ENCODE results near the gene BAHD1.
A peak's percentile ranks its signal among the peaks of the same experiment; 100 is the strongest.

The BAHD1 gene

DNA sequence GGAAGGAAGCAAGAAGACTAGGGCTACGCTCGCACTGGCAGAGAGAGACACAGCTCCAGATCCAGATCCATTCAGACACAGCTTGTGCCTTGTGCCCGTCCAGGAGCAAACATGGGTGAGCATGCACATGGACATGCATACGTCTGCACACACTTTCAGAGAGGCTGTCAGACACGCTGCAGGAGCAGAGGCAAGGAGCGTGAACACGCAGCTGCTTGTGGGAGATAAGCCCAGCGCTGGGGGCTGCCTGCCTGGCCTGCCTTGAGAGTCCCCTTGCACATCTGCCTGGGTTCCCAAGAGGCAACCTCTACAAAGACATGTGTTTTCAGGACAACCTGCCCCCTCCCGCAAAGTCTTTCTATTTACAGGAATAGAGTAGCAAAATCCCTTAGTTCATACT lies 13.6 kb upstream of the BAHD1 start:
- H3K4me1 ChIP-seq (ENCODE audit: control insufficient read depth in 1 of 2, insufficient read depth in 2 of 2, low read length in 2 of 2), result no peaks in the 10 kb centered on the region
- H3K27ac ChIP-seq (ENCODE audit: low read length), result no peak overlapping the region

DNA sequence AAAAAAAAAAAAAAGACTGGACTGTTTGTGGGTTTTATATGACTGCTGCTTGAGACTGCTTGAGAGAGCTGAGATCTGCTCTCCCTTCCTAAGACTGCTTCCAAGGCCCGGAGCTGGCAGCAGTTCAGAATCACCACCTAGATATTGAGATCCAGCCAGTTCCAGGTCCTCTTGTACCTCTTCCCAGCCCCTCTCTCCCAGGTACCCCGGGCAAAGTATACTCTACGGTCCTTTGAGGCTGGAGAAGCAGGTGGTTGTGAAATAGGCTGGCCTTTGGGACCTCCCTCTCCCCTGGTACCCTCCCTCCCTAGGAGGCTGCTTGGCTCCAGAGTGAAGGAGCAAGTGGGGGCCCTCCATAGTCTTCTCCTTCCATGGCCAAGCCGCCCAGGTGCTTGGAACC lies 12.6 kb upstream of the BAHD1 start:
- no peaks in the 10 kb centered on the region for H3K4me1 ChIP-seq (ENCODE audit: control insufficient read depth in 1 of 2, insufficient read depth in 2 of 2, low read length in 2 of 2)
- peaks cover 0 to 3% of the 10 kb centered on the region in 2 donors for H3K36me3 ChIP-seq (ENCODE audit: control insufficient read depth in 1 of 2, insufficient read depth in 2 of 2, low read length in 2 of 2)
- no peaks in the 10 kb centered on the region for H3K27me3 ChIP-seq (ENCODE audit: low read depth, low read length)
- no peaks in the 10 kb centered on the region for H3K9me3 ChIP-seq (ENCODE audit: control insufficient read depth in 1 of 2, low read length in 2 of 2)
- no peak overlapping the region for H3K27ac ChIP-seq (ENCODE audit: low read length)
- no peak overlapping the region for H3K4me3 ChIP-seq (ENCODE audit: low read depth in 1 of 2, low read length in 2 of 2)

More for the DNA sequence above, 13.6 kb upstream of the BAHD1 start:
- H3K36me3 ChIP-seq (ENCODE audit: control insufficient read depth in 1 of 2, insufficient read depth in 2 of 2, low read length in 2 of 2), result peaks cover 0 to 3% of the 10 kb centered on the region in 2 donors
- no peaks in the 10 kb centered on the region for H3K27me3 ChIP-seq (ENCODE audit: low read depth, low read length)
- H3K4me3 ChIP-seq (ENCODE audit: low read depth in 1 of 2, low read length in 2 of 2), result no peak overlapping the region
- H3K9me3 ChIP-seq (ENCODE audit: control insufficient read depth in 1 of 2, low read length in 2 of 2), result no peaks in the 10 kb centered on the region

DNA sequence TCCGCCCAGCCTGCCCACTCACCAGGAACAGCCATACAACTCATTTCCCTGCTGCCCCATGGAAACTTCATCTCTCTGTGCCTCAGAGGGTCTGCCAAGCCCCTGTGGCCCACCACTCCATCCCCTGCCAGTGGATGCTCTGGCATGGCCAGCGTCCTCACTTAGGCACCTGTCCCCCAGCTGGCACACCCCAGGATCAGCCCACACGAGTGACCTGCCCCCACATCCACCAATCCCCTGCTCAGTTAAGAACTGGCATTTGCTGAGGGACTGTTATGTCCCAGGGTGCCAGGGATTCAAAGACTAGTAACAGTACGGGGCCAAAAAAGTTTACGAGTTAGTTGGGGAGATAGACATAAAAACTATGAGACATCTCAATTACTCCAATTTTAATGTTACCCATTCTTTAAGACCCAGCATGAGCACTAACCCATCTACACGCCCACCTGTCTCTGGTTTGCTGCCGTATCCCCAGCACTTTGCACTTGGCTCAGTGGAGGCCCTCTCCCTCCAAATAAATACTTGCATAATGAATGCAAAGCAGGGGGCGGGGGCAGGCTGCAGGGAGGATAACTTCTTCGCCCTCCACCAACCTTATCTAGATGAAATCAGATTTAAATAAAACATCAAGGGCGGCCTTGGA lies 11.6 kb upstream of the BAHD1 start:
- H3K27ac ChIP-seq (ENCODE audit: low read length), result no peak overlapping the region
- no peaks in the 10 kb centered on the region for H3K9me3 ChIP-seq (ENCODE audit: control insufficient read depth in 1 of 2, low read length in 2 of 2)
- peaks cover 0 to 3% of the 10 kb centered on the region in 2 donors for H3K36me3 ChIP-seq (ENCODE audit: control insufficient read depth in 1 of 2, insufficient read depth in 2 of 2, low read length in 2 of 2)
- H3K27me3 ChIP-seq (ENCODE audit: low read depth, low read length), result no peaks in the 10 kb centered on the region
- no peaks in the 10 kb centered on the region for H3K4me1 ChIP-seq (ENCODE audit: control insufficient read depth in 1 of 2, insufficient read depth in 2 of 2, low read length in 2 of 2)
- no peak overlapping the region for H3K4me3 ChIP-seq (ENCODE audit: low read depth in 1 of 2, low read length in 2 of 2)

GRCh38 chr15:40430271-40430805 lies 10.4 kb upstream of the BAHD1 start:
- no peaks in the 10 kb centered on the region for H3K4me1 ChIP-seq (ENCODE audit: control insufficient read depth in 1 of 2, insufficient read depth in 2 of 2, low read length in 2 of 2)
- no peak overlapping the region for H3K27ac ChIP-seq (ENCODE audit: low read length)
- H3K27me3 ChIP-seq (ENCODE audit: low read depth, low read length), result peaks cover 5% of the 10 kb centered on the region
- no peaks in the 10 kb centered on the region for H3K9me3 ChIP-seq (ENCODE audit: control insufficient read depth in 1 of 2, low read length in 2 of 2)
- H3K4me3 ChIP-seq (ENCODE audit: low read depth in 1 of 2, low read length in 2 of 2), result no peak overlapping the region
- peaks cover 0 to 3% of the 10 kb centered on the region in 2 donors for H3K36me3 ChIP-seq (ENCODE audit: control insufficient read depth in 1 of 2, insufficient read depth in 2 of 2, low read length in 2 of 2)

DNA sequence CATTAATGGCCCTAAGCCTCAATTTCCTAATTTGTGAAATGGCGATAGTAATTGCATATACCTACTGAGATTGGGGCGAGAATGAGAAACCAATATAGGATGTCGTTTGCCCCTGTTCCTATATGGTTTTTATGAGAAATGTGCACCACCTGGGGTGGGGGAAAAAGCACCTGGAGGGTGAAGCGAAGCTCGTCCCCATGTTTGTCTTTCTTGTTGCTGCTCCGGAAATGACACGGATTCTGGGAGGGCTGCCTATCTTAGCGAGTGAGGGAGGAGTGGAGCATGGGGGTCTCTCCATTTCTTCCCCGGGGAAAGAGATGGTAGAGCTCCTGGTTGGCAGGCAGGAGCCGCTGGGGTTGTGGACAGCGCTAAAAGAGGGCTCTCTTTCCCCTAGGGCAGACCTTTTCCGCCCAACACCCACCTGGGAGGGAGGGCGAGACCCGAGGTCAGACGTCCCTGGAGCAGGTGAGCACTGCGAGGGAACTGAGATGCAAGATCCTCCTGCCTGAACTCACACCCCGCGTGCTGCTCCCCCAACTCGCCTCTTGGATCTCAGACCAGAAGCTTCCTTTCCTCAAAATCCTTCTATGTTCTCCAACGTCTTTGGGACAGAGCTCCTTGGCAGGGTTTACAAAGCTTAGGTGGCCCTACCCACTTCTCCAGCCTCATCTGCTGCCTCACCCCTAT lies 5.6 kb upstream of the BAHD1 start:
- peaks cover 27% of the 10 kb centered on the region for H3K27me3 ChIP-seq (ENCODE audit: low read depth, low read length)
- no peak overlapping the region for H3K4me3 ChIP-seq (ENCODE audit: low read depth in 1 of 2, low read length in 2 of 2)
- H3K4me1 ChIP-seq (ENCODE audit: control insufficient read depth in 1 of 2, insufficient read depth in 2 of 2, low read length in 2 of 2), result peaks cover 7 to 25% of the 10 kb centered on the region in 2 donors

DNA sequence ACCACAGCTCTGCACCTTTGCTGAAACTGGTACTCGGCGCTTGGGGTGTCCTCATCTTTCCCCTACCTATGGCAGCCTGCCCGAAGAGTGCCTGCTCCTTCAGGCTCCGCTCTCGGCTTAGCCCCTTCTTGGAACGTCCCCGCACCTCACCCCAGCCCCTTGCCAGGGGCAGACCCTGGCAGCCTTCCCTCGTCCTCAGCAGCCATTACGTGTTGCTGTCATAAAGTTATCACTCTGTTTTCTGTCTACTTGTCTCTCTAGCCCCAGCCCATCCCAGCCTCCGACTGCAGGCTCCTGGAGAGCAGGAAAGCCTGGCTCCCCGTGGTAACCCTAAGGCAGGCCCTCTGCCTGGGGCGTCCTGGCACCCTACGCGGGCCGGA lies 5.1 kb upstream of the BAHD1 start:
- Histone ChIP-seq H3K27ac (ENCODE audit: low read length) (no peak overlapping the region), H3K4me1 (ENCODE audit: control insufficient read depth in 1 of 2, insufficient read depth in 2 of 2, low read length in 2 of 2) (peaks cover 7 to 25% of the 10 kb centered on the region in 2 donors), H3K27me3 (ENCODE audit: low read depth, low read length) (peaks cover 27% of the 10 kb centered on the region), H3K9me3 (ENCODE audit: control insufficient read depth in 1 of 2, low read length in 2 of 2) (no peaks in the 10 kb centered on the region), H3K4me3 (ENCODE audit: low read depth in 1 of 2, low read length in 2 of 2) (peak overlapping the region; percentile 44 to 69), H3K36me3 (ENCODE audit: control insufficient read depth in 1 of 2, insufficient read depth in 2 of 2, low read length in 2 of 2) (no peaks in the 10 kb centered on the region)

More for the DNA sequence above, 5.6 kb upstream of the BAHD1 start:
- H3K27ac ChIP-seq (ENCODE audit: low read length), result no peak overlapping the region
- no peaks in the 10 kb centered on the region for H3K9me3 ChIP-seq (ENCODE audit: control insufficient read depth in 1 of 2, low read length in 2 of 2)
- H3K36me3 ChIP-seq (ENCODE audit: control insufficient read depth in 1 of 2, insufficient read depth in 2 of 2, low read length in 2 of 2), result no peaks in the 10 kb centered on the region

- no peak overlapping the region for H3K27ac ChIP-seq (ENCODE audit: low read length)
Observed at GRCh38 chr15:40436116-40436891, 4.4 kb upstream of the BAHD1 start.

DNA sequence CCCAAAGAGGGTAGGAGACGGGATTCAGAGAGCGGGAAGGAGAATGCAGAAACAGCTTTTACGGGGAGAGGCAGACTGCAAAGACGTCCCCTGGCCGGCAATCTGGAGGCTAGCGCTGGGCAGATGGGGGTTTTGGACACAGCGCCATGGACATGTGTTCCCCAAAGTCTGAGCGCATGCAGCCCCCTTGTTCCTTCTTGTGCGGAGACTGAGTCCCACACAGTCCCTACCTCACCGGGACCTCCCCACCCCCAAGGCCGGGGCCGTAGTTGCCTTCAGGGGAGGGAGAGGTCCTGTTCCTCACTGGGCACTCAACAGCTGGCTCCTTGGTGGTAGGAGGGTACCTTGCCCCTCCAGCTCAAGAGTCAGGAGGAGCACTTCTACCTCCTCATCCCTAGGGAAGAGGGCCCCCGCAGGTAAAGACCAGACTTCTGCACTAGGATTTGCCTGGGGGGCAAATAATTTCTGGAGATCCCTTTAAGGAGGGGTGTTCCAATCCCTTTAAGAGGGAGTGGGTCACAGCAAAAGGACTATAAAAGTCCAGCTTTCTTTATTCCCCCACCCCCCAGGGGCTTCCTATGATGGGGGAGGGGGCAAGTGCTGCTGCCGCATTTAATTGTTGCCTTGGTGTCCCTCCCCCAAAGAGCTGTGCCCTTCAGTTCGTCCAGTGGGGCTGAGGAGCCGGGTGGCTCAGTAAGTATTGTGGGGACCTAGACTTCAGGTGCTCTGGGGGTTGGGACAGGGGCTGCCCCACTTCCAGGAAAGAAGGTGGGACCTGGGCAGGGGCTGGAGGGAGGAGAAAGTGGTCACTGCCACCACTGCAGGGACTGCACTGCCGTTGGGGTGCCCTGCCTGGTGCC lies 3.6 kb upstream of the BAHD1 start:
- no peak overlapping the region for H3K27ac ChIP-seq (ENCODE audit: low read length)
- no peaks in the 10 kb centered on the region for H3K36me3 ChIP-seq (ENCODE audit: control insufficient read depth in 1 of 2, insufficient read depth in 2 of 2, low read length in 2 of 2)
- peaks cover 7 to 25% of the 10 kb centered on the region in 2 donors for H3K4me1 ChIP-seq (ENCODE audit: control insufficient read depth in 1 of 2, insufficient read depth in 2 of 2, low read length in 2 of 2)
- H3K4me3 ChIP-seq (ENCODE audit: low read depth in 1 of 2, low read length in 2 of 2), result peak overlapping the region; percentile 44 to 69
- peaks cover 27% of the 10 kb centered on the region for H3K27me3 ChIP-seq (ENCODE audit: low read depth, low read length)
- H3K9me3 ChIP-seq (ENCODE audit: control insufficient read depth in 1 of 2, low read length in 2 of 2), result no peaks in the 10 kb centered on the region

More at GRCh38 chr15:40436116-40436891, 4.4 kb upstream of the BAHD1 start:
- Histone ChIP-seq H3K36me3 (ENCODE audit: control insufficient read depth in 1 of 2, insufficient read depth in 2 of 2, low read length in 2 of 2) (no peaks in the 10 kb centered on the region), H3K9me3 (ENCODE audit: control insufficient read depth in 1 of 2, low read length in 2 of 2) (no peaks in the 10 kb centered on the region), H3K27me3 (ENCODE audit: low read depth, low read length) (peaks cover 27% of the 10 kb centered on the region), H3K4me1 (ENCODE audit: control insufficient read depth in 1 of 2, insufficient read depth in 2 of 2, low read length in 2 of 2) (peaks cover 7 to 25% of the 10 kb centered on the region in 2 donors), H3K4me3 (ENCODE audit: low read depth in 1 of 2, low read length in 2 of 2) (peak overlapping the region; percentile 44 to 69)

- Histone ChIP-seq H3K27ac (ENCODE audit: low read length) (no peak overlapping the region), H3K9me3 (ENCODE audit: control insufficient read depth in 1 of 2, low read length in 2 of 2) (no peaks in the 10 kb centered on the region), H3K36me3 (ENCODE audit: control insufficient read depth in 1 of 2, insufficient read depth in 2 of 2, low read length in 2 of 2) (no peaks in the 10 kb centered on the region), H3K4me3 (ENCODE audit: low read depth in 1 of 2, low read length in 2 of 2) (no peak overlapping the region), H3K4me1 (ENCODE audit: control insufficient read depth in 1 of 2, insufficient read depth in 2 of 2, low read length in 2 of 2) (peaks cover 13 to 33% of the 10 kb centered on the region in 2 donors), H3K27me3 (ENCODE audit: low read depth, low read length) (peaks cover 27% of the 10 kb centered on the region)
Observed at GRCh38 chr15:40437752-40438687, 2.7 kb upstream of the BAHD1 start.

- Histone ChIP-seq H3K9me3 (ENCODE audit: control insufficient read depth in 1 of 2, low read length in 2 of 2) (no peaks in the 10 kb centered on the region), H3K4me3 (ENCODE audit: low read depth in 1 of 2, low read length in 2 of 2) (no peak overlapping the region), H3K27me3 (ENCODE audit: low read depth, low read length) (peaks cover 27% of the 10 kb centered on the region), H3K27ac (ENCODE audit: low read length) (no peak overlapping the region), H3K36me3 (ENCODE audit: control insufficient read depth in 1 of 2, insufficient read depth in 2 of 2, low read length in 2 of 2) (no peaks in the 10 kb centered on the region), H3K4me1 (ENCODE audit: control insufficient read depth in 1 of 2, insufficient read depth in 2 of 2, low read length in 2 of 2) (peaks cover 15 to 40% of the 10 kb centered on the region in 2 donors)
Observed at GRCh38 chr15:40438712-40439111, 2.0 kb upstream of the BAHD1 start.

Data from muscle layer of duodenum (tissue), 2 donors.